GM12892 (cell line): ENCODE results near the gene WWOX.

Experiments used
- DNase-seq: peaks from one replicate; pipeline ENCODE4 v3.0.0; 2011; ENCODE audit not compliant: insufficient read length
- FAIRE-seq: peaks from 2 replicates; lab custom pipeline; 2011; peaks lifted over from hg19 to GRCh38; lab: Jason Lieb, UNC
- POLR2A ChIP-seq: IDR thresholded peaks from 2 replicates; pipeline ENCODE4 v1.6.1; 2011; ENCODE audit warnings: low read depth, low read length, control low read depth
- POLR2AphosphoS5 ChIP-seq: IDR thresholded peaks from 2 replicates; pipeline ENCODE4 v1.6.1; 2011; ENCODE audit warnings: low read depth, low read length, control low read depth
- TAF1 ChIP-seq: IDR thresholded peaks from 2 replicates; pipeline ENCODE4 v1.6.1; 2011; ENCODE audit warnings: low read depth, mild to moderate bottlenecking, control low read depth, low read length, borderline replicate concordance

WWOX gene

GRCh38 chr16:78363843-78364555, 264.5 kb downstream of the WWOX start:
- no peak for TF ChIP-seq POLR2A
- no peak for TF ChIP-seq TAF1
- FAIRE-seq, result no peak
- DNase-seq, result no peak

GRCh38 chr16:78364556-78364880, 265.1 kb downstream of the WWOX start:
- no peak for DNase-seq
- TF ChIP-seq POLR2AphosphoS5 (no peak), TAF1 (no peak), POLR2A (no peak)
- no peak for FAIRE-seq

- FAIRE-seq (no peak), DNase-seq (no peak)
- TF ChIP-seq POLR2A (no peak), TAF1 (no peak), POLR2AphosphoS5 (no peak)
Measured at GRCh38 chr16:78365366-78365765, 265.9 kb downstream of the WWOX start.

- DNase-seq (no peak), FAIRE-seq (no peak)
Measured at GRCh38 chr16:78368121-78369102, 269.0 kb downstream of the WWOX start.

GRCh38 chr16:78372277-78372676, 272.8 kb downstream of the WWOX start:
- no peak for FAIRE-seq
- TF ChIP-seq TAF1 (no peak), POLR2A (no peak), POLR2AphosphoS5 (no peak)
- no peak for DNase-seq

More at GRCh38 chr16:78368121-78369102, 269.0 kb downstream of the WWOX start:
- TF ChIP-seq TAF1 (no peak), POLR2A (no peak), POLR2AphosphoS5 (no peak)

GRCh38 chr16:78375055-78375679, 275.7 kb downstream of the WWOX start:
- no peak for FAIRE-seq
- no peak for TF ChIP-seq POLR2A
- no peak for TF ChIP-seq TAF1
- TF ChIP-seq POLR2AphosphoS5, result no peak
- DNase-seq, result no peak

GRCh38 chr16:78376452-78376851, 277.0 kb downstream of the WWOX start:
- FAIRE-seq (no peak), DNase-seq (no peak)
- TF ChIP-seq POLR2AphosphoS5 (no peak), POLR2A (no peak), TAF1 (no peak)

- no peak for FAIRE-seq
- DNase-seq, result no peak
- TF ChIP-seq POLR2A (no peak), TAF1 (no peak), POLR2AphosphoS5 (no peak)
Measured at GRCh38 chr16:78377312-78377711, 277.9 kb downstream of the WWOX start.

GRCh38 chr16:78381060-78381459, 281.6 kb downstream of the WWOX start:
- DNase-seq (no peak), FAIRE-seq (no peak)

GRCh38 chr16:78383118-78383517, 283.7 kb downstream of the WWOX start:
- FAIRE-seq (no peak), DNase-seq (no peak)
- TF ChIP-seq POLR2A, result no peak
- no peak for TF ChIP-seq POLR2AphosphoS5
- TF ChIP-seq TAF1, result no peak

More at GRCh38 chr16:78381060-78381459, 281.6 kb downstream of the WWOX start:
- no peak for TF ChIP-seq POLR2A
- TF ChIP-seq TAF1, result no peak
- no peak for TF ChIP-seq POLR2AphosphoS5
